Astrocyte (in vitro differentiated cells and primary cell): Measurements from ENCODE around the gene UST.

Experiments used
- CTCF ChIP-seq: IDR thresholded peaks from 2 replicates; pipeline ENCODE4 v1.5.1; 2011; ENCODE audit warnings: low read depth, mild to moderate bottlenecking, inconsistent platforms, low read length, moderate library complexity; ENCODE audit not compliant: insufficient read depth
- EZH2 ChIP-seq: IDR thresholded peaks from 2 replicates; pipeline ENCODE4 v1.6.1; 2012; ENCODE audit warnings: mild to moderate bottlenecking, low read length, inconsistent platforms; ENCODE audit not compliant: insufficient read depth

DNA sequence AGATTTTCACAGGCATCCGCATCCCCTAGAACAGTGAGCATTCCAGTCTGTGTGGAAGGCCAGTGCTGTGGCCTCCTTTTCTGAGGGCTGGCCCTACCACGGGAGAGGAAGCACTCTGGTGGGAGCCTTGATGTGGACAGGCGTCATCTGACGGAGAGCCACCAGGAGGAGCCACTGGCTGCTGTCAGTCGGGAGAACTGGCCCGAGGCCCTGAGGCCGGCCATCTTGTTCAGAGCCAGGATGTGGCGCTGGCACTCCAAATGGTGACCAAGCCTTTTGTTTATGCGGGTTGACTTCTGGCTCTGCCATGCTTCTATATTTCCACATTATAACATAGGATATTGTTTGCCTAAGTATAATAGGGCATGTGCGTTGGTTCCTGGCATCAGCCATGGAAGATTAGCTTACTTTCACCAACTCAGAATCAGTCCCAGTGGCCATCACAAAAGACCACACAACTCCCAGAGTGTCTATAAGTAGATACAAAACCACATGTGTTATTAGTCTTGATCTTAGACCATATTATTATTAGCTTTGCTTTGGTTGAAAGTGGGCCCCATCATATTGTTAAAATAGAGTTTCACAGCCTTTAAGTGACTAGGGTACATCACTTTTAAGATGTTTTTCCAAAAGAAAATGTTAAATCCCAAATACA lies 296.8 kb downstream of the UST start:
- TF ChIP-seq CTCF: peak; percentile 18
- no peak for TF ChIP-seq EZH2
